NCI-H187 (cell line): ENCODE measurements around the gene LGALS7B.
"Not testable (repeated sequence)": the region's sequence is repeated elsewhere in the genome, so short reads cannot be mapped to it uniquely, and the experiment has no call there.

Experiments used
- DNase-seq, 2 experiments: peaks; one replicate each; lab custom pipeline; 2025; lab: John Stamatoyannopoulos, UW

The LGALS7B gene

DNA sequence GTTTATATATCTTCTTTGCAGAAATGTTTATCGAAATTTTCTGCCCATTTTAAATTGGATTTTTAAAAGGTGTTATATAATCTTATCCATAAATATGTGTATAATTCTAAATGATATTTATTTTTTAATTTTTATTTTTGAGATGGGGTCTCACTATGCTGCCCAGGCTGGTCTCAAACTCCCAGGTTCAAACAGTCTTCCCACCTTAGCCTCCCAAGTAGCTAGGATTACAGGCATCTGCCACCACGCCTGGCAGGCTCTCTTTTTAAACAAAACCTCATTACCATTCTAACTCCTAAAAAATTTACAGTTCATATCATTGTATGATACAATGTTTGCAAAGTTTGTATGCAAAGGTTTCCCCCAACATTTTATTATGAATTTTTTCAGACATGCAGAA lies 7.2 kb downstream of the LGALS7B start:
- DNase-seq = no peak

DNA sequence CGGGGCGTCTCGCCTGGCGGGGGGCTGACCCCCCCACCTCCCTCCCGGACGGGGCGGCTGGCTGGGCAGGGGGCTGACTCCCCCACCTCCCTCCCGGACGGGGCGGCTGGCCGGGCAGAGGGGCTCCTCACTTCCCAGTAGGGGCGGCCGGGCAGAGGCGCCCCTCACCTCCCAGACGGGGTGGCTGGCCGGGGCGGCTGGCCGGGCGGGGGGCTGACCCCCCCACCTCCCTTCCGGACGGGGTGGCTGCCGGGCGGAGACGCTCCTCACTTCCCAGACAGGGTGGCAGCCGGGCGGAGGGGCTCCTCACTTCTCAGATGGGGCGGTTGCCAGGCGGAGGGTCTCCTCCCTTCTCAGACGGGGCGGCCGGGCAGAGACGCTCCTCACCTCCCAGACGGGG lies 8.8 kb downstream of the LGALS7B start:
- not testable (repeated sequence) for DNase-seq

DNA sequence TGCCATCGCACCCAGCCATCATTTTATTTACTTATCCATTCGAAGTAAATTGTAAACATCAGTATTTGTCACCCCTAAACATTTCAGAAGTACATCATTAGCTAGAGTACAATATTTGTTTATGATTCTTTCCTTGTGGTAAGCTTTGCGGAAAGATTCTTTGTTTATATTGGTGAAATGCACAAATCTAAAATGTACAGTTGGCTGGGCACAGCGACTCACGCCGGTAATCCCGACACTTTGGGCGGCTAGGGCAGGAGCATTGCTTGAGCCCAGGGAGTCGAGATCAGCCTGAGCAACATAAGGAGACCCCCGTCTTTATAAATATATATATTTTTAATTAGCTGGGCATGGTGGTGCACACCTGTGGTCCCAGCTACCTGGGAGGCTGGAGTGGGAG lies 10.1 kb downstream of the LGALS7B start:
- no peak for DNase-seq

DNA sequence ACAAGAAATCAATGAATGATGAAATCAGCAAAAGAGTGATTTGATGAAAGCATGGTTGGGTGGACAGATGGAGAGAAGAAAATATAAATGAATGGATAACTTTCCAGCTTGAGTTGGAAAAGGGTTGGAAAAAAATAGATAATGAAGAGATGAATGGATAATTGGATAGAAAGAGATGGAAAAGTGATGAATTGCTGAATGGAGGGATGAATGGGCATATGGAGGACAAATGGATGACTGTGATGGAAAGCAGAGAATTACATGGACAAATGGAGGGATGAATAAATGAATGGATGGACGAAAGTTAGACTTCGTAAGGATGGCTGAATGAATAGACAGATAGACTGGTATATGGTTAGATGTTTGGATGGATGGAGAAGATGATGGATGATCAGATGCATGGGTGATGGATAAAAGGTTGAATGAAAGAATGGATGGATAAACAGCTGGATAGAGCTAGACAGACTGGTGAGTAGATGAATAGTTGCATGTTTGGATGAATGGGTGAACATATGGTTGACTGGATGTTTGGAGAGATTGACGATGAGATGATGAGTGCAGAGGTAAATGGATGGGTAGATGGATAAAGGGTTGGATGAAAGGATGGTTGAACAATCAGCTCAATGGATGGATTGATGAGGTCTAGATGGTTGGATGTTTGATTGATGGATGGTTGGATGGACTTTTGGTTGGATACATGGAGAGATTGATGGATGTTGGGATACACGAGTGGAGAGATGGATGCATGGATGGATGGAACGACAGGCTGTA lies 11.8 kb downstream of the LGALS7B start:
- no peak for DNase-seq

DNA sequence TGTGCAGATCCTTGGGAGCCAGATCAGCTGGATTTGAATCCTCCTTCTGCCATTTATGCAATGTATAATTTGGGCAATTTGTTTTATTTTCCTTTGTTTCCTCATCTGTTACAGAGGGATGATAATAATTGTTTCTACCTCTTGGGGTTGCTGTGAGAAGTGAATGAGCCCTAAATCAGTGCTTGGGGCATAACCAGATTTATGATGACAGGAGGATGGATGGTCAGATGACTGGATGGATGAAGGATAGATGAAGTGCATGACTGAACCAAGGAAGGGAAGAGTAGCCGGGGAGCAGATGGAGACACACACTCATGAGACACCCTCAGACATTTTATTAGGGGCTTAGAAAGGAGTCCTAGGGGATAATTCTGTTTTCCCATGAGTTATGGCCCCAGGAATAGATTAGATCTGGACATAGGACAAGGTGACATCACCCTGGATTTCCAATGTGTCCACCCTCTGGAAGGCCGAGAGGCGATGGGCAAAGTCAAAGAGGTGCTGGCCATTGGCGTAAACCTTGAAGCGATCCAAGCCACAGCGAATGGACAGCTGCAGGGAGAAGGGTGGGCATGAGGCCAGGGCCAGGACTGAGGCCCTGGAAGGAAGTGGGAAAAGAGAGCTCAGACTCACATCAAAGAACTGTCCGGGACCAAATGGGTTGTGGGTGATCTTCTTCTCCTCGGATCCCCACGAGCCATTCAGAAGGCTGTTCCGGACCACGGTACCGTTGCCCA lies 12.5 kb downstream of the LGALS7B start:
- no peak for DNase-seq

DNA sequence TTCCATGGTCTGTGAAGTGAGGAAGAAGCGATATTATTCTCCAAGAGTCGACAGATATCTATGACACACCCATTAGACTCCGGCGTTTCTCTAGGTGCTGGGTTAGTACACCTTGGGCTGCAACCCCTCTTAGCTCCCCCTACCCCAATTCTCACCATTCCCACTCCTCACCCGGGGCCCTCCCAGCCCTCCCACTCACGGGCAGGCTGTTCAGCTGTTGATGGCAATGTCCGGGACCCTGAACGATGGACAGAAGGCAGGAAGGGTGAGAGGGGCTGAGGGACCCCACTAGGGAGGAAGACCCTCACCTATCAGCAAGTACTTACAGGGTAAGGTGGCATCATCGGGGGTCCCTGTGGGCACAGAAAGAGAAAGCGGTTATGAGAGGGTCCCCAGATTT lies 14.5 kb downstream of the LGALS7B start:
- no peak for DNase-seq

DNA sequence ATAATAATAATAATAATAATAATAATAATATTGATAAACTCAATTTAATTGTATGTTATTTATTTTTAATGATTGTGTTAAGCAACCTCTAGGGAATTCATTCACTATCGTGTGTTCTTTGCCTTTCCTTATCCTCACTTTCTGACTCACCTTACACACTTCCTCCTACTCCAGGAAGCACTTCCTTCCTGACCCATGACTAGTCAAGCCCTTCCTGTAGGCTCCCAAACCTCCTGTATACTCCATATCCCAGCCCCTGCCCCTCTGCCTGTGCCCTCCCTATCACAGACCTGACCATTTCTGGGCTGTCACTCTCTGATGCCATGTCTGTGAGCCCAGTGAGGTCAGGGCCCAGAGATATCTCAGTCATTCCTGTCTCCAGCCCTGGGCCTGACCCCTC lies 16.2 kb downstream of the LGALS7B start:
- DNase-seq = no peak

DNA sequence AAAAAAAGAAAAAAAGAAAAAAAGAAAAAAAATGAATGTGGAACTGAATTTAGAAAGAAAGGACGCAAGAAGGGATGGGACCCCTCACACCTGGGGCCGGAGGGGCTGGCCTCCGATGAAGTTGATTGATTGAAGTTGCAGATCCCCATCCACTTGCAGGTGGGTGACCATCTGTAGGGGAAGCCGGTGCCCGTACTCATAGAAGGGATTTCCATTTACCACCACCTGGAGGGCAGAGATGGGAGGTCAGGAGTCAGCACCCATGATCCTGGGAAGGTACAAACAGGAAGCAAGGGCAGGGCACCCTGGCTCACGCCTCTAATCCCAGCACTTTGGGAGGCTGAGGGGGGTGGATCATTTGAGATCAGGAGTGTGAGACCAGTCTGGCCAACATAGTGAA lies 17.4 kb downstream of the LGALS7B start:
- no peak for DNase-seq

DNA sequence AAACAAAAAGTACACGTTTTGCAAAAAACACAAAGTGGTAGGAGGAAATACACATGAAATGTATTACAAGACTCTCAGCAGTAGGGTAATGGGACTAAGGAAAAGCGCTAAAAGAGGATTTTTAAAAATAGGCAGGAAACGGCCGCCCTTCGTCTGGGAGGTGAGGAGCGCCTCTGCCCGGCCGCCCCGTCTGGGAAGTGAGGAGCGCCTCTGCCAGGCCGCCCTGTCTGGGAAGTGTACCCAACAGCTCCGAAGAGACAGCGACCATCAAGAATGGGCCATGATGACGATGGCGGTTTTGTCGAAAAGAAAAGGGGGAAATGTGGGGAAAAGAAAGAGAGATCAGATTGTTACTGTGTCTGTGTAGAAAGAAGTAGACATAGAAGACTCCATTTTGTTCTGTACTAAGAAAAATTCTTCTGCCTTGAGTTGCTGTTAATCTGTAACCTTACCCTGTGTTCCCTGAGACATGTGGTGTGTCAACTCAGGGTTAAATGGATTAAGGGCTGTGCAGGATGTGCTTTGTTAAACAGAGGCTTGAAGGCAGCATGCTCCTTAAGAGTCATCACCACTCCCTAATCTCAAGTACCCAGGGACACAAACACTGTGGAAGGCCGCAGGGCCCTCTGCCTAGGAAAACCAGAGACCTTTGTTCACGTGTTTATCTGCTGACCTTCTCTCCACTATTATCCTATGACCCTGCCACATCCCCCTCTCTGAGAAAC lies 18.5 kb downstream of the LGALS7B start:
- DNase-seq = not testable (repeated sequence)

DNA sequence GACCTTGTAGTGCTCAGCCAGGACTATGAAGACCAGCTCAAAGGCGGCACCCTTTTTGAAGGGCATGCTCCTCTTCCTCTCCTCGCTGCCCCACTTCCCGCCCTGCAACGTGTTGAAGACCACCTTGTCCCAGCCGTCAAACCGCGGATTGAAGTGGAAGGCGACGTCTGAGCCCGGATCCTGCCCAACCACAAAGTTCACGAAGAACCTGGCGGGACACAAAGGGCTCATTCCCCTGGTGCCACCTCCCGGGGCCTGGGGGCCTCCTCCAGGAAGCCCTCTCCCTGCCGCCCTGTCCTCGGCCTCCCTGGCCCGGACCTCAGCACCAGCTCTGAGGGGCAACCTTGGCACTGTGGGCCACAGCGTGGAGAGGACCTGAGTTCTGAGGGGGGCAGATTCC lies 19.7 kb downstream of the LGALS7B start:
- no peak for DNase-seq

DNA sequence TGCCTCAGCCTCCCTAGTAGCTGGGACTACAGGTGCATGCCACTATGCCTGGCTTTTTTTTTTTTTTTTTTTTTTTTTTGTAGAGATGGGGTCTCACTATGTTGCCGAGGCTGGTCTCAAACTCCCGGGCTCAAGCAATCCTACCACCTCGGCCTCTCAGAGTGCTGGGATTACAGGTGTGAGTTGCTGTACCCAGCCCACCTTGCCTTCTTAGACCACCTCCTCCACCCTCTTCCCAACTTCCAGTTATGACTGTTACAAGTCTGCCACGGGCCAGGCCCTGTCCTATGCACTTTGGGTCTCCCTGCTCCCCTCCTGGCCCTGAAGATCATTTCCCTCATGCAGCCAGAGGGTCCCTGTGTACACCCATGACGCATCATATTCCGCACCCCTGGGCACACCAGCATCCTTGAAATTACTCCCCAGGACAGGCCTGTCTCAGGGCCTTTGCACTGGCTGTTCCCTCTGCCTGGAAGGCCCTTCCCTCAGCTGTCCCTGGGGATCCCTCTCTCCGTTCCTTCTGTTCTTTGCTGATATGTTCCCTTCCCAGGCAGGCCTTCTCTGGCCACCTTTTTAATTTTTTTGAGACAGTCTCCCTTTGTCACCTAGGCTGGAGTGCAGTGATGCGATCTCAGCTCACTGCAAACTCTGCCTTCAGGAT lies 20.7 kb downstream of the LGALS7B start:
- DNase-seq = no peak

DNA sequence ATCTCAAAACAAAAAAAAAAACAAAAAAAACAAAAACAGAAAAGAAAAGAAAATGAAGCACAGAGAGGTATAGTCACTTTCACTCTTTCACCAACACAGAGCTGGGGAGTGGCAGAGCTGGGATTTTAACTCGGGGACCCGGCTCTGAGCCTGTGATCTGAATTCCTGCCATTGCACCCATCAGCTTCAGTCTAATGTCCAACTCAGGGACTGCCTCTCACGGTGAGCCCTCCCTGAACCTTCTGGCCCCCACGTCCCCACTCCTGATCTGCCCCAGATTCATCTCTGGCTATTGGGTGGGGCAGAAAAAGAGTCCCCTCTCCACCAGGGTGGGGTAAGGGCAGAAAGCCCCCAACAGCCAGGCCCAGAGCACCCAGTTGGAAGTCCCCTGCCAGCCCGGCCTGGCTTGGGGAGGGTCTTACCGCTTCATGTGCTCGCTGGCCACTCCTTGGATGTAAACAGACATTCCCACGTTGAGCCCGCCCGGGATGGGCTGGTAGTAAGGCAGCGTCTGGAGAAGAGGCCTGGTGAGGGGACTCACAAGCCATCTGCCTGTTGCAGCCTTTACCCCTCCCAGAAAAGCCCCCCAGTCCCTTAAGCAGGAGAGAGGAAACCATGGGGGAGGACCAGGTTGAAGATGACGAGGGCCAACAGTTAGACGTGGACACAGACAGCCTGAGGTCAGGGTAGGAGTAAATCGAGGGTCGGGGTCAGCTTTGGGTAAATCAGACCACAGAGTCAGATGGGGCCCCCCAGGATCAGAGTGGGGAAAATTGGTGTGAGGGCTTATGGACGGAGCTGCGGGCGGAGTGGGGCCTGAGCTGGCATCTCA lies 23.2 kb downstream of the LGALS7B start:
- no peak for DNase-seq

DNA sequence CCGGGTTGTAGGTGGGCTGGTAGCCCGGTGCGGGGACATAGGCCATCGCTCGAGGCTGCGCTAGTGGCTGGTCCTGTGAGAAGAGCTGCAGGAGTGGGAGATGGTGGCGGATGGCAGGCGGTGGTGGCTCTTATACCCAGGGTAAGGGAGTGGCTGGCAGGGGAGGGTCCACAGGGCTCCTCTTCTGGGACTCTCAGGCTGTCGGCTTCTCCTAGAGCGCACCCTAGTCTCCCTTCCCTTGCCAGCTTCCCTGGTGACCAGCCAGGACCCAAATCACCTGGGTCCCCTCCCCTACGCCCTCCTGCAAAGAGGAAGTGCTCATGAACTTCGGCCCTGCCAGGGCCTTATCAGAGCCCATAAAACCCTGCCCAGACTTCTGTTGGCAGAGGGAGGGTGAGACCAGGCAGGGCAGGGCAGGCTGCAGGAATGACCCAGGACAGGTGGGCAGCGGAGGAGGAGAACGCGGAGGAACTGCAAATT lies 23.9 kb downstream of the LGALS7B start, which contains the start of gene LGALS4:
Gene LGALS4, minus strand, starts transcription at position 105 of the 480 bp plus-strand sequence. Its CDS starts 59 bp downstream, at position 46.
- DNase-seq = no peak

DNA sequence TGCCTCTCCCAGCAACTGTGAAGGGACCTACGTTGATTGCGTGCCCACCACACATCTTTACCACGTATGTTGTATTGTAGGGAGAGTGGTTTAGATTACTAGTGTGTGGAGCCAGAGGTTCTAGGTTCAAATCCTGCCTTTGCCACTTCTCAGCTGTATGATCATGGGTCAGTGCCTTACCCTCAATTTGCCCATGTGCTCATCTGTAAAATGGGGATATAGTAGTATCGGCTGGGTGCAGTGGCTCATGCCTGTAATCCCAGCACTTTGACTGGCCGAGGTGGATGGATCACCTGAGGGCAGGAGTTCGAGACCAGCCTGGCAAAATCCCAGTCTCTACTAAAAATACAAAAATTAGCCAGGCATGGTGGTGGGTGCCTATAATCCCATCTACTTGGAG lies 24.3 kb downstream of the LGALS7B start:
- no peak for DNase-seq

DNA sequence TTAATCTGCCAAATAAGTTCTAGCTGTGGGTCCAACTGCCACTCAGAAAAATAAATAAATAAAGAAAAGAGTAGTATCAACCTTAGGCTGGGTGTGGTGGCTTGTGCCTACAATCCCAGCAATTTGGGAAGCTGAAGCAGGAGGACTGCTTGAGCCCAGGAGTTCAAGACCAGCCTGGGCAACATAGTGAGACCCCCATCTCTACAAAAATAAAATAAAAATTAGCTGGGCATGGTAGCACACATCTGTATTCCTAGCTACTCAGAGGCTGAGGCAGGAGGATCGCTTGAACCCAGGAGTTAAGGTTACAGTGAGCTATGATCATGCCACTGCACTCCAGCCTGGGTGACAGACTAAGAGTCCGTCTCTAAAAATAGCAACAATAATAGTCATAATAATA lies 24.9 kb downstream of the LGALS7B start:
- DNase-seq = not testable (repeated sequence)

DNA sequence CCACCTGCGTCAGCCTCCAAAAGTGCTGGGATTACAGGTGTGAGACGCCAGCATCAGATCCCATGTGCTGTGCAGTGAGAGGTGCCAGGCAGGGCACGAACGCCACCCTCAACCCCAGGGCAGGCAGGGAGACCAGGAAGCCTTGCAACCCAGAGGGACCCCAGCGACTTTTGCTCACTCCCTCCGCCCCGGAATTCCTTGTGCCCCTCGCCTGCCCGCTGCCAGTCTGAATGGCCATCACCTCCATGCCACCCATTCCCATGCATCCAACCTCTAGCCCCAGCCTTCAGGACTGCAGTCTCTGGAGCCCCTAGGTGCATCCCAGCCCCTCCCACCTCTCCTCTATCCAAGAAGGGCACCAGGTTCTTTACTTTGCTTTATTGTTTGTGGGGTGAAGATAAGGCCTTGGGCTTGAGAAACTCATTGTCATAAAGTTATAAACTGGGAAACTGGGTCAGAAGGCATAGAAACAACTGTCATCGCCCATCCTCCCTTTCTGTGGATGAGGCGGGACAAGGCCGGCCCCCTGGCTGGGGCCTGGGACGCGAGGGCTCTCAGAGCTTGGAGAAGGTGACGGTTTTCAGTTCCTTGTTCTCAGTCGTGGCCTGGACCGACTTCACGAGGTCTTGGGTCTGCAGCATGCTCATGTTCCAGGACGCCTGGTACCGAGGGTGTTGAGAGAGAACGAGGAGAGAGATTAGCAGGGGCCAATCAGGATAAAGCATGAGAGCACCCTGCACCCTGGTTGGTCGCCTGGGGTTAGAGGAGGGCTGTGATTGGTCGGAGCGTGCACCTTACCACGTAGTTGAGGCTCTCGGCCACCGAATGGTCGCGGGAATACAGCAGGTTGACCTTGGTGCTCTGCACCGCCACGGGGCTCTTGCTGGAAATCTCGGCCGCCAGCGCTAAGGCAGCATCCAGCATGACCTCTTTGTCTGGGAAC lies 26.3 kb downstream of the LGALS7B start:
- no peak for DNase-seq

DNA sequence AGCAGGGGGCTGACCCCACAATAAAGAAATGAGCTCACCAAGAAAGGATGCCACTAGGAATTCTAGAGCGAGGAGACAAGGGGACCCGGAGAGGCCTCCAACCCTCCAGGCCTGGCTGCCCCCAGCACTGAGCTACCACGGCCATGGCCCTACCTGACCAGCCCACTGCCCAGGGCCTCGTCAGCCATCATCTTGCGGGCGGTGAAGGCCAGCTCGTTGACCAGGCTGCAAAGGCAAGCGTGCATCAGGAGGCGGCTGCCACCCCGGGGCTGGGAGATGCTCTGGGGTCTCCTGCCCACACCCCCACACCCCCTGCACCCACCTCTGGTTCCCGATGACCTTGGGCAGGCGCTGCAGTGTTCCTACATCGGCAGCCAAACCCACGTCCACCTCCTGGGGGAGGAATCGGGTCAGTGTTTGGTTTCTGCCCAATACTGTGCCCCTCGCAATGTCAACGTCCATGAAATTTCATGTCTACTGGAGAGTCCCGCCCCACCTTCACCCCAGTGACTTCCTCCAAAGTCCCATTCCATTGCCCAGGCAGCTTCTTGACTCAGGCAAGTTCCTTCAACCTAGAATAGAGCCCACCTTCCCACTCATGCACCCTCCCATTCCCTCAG lies 27.2 kb downstream of the LGALS7B start:
- no peak for DNase-seq

DNA sequence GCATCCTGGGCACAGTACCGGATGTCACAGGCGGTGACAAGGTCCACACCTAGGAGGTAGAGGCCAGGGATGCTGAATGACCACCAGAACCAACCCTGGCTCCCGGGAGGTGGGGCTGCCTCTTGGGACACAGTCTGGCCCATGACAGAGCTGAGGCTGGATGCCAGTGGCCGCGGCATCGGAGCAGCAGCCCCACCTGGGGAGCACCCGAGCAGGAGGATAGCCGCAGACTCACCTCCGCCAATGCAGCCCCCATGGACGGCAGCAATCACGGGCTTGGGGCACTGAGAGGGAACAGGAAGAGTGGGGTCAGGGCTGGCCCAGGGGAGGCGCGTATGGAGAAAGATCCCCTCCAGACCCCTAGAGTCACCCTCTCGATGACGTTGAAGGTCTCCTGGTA lies 28.1 kb downstream of the LGALS7B start:
- no peak for DNase-seq

DNA sequence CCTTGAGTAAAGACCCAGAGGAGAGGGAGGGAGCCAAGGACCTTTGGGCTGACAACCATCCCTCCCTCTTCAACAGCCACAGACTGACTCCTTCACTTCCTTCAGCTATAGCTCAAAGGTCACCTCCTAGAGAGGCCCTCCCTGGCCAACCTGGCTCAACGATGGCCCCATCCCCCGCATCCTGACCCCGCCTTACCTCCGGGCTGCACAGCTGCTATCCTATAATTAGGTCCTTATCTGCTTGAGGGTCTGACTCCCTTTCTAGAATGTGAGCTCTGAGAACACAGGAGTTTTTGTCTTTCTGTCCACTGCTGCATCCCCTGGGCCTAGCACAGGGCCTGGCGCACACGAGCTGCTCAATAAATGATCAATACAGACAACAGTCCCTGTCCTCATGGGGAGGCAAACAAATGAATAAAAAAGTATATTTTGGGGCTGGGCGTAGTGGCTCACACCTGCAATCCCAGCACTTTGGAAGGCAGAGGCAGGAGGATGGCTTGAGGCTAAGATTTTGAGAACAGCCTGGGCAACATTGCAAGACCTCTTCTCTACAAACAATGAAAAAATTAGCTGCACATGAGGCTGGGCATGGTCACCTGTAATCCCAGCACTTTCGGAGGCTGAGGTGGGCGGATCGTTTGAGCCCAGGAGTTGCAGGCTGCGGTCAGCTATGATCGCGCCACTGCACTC lies 30.4 kb downstream of the LGALS7B start:
- DNase-seq = no peak
